Sigmoid colon (tissue), 4 donors: ENCODE measurements around the gene ITM2C.

ENCODE experiments used
- EP300 ChIP-seq, 4 donors: sonication (generic); formaldehyde crosslinking; IDR thresholded peaks; one replicate each; pipeline ENCODE4 v1.6.1; 2017; ENCODE audit warnings: antibody characterized with exemption in 4 of 4
- POLR2A ChIP-seq, 2 donors: fragments of 450-650 bp; IDR thresholded peaks; one replicate each; pipeline ENCODE4 v1.6.1; 2016; ENCODE audit warnings: antibody characterized with exemption in 2 of 2, mild to moderate bottlenecking in 2 of 2, moderate library complexity in 2 of 2
- POLR2AphosphoS5 ChIP-seq, 4 donors: sonication (generic); formaldehyde crosslinking; IDR thresholded peaks; one replicate each; pipeline ENCODE4 v1.6.1; 2017; ENCODE audit warnings: antibody characterized with exemption in 4 of 4
- TF ChIP-seq, protein P1 (sequence below), 4 experiments: fragments of 450-650 bp in 3 of 4; fragments of 200-600 bp in 1 of 4; IDR thresholded peaks; one replicate each; pipeline ENCODE4 v1.5.1; 2016 to 2019; ENCODE audit warnings: antibody characterized with exemption in 4 of 4, mild to moderate bottlenecking in 3 of 4, moderate library complexity in 2 of 4

DNA sequence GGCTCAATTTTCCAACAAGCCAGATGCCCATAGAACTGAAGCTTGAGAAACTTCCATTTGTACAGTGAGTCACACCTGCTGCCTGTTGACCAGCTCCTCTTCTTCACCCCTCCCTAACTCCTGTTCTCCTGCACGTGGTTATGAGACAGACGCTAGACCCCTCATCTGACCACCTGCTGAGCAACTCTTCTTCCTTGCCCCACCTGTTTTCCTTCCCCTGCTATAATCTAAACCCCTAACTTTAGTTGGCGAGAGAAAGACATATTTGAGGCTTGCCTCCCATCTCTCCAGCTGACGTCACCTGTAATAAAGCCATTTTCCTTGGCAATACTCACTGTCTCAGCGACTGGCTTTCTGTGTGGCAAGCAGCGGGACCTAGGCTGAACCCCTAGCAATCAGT lies 22.3 kb upstream of the ITM2C start:
- TF ChIP-seq, protein P1, sequence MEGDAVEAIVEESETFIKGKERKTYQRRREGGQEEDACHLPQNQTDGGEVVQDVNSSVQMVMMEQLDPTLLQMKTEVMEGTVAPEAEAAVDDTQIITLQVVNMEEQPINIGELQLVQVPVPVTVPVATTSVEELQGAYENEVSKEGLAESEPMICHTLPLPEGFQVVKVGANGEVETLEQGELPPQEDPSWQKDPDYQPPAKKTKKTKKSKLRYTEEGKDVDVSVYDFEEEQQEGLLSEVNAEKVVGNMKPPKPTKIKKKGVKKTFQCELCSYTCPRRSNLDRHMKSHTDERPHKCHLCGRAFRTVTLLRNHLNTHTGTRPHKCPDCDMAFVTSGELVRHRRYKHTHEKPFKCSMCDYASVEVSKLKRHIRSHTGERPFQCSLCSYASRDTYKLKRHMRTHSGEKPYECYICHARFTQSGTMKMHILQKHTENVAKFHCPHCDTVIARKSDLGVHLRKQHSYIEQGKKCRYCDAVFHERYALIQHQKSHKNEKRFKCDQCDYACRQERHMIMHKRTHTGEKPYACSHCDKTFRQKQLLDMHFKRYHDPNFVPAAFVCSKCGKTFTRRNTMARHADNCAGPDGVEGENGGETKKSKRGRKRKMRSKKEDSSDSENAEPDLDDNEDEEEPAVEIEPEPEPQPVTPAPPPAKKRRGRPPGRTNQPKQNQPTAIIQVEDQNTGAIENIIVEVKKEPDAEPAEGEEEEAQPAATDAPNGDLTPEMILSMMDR (IDR thresholded peaks at IDR 0.05), result no peak
- TF ChIP-seq EP300 (IDR thresholded peaks at IDR 0.05), result no peak
- no peak for TF ChIP-seq POLR2A (IDR thresholded peaks at IDR 0.05)
- no peak for TF ChIP-seq POLR2AphosphoS5 (IDR thresholded peaks at IDR 0.05)
